SU-DHL-6 (cell line): ENCODE results near the gene MIDN.

ENCODE experiments used
- H2AFZ ChIP-seq: fragments of 200-600 bp; sonication (generic); 2 replicates; pipeline ENCODE4 v1.6.1; 2014; ENCODE audit warnings: low read depth, mild to moderate bottlenecking, moderate library complexity, mixed read lengths, antibody characterized with exemption, low read length; ENCODE audit not compliant: severe bottlenecking
- H3F3A ChIP-seq: fragments of 200-600 bp; shearing (Covaris generic); 2 replicates; pipeline ENCODE4 v1.6.0; 2016; ENCODE audit warnings: antibody characterized with exemption, mild to moderate bottlenecking; ENCODE audit not compliant: insufficient read depth
- H3K27ac ChIP-seq: fragments of 200-600 bp; sonication (generic); 2 replicates; pipeline ENCODE4 v1.5.1; 2016; ENCODE audit warnings: low read depth, mild to moderate bottlenecking, low read length, moderate library complexity, mixed read lengths
- H3K27me3 ChIP-seq: fragments of 200-600 bp; sonication (generic), shearing (Covaris generic); 2 replicates; pipeline ENCODE4 v1.6.0; 2014; ENCODE audit warnings: mild to moderate bottlenecking, low read length
- H3K36me3 ChIP-seq: fragments of 200-600 bp; sonication (generic); 2 replicates; pipeline ENCODE4 v1.6.1; 2014; ENCODE audit warnings: mild to moderate bottlenecking, low read length, mixed read lengths
- H3K4me2 ChIP-seq: fragments of 300-600, 200-600 bp; shearing (Covaris generic), sonication (generic); 2 replicates; pipeline ENCODE4 v1.6.0; 2014; ENCODE audit warnings: low read length, low read depth, mild to moderate bottlenecking; ENCODE audit not compliant: poor library complexity, severe bottlenecking
- H3K4me3 ChIP-seq: fragments of 200-600 bp; sonication (generic); 2 replicates; pipeline ENCODE4 v1.5.1; 2014; ENCODE audit warnings: antibody characterized with exemption, low read length, mild to moderate bottlenecking, mixed read lengths; ENCODE audit not compliant: insufficient read depth, poor library complexity, severe bottlenecking
- H3K79me2 ChIP-seq: fragments of 200-600 bp; sonication (generic); 2 replicates; pipeline ENCODE4 v1.6.1; 2014; ENCODE audit warnings: mild to moderate bottlenecking, low read length, moderate library complexity; ENCODE audit not compliant: insufficient read depth
- H3K9ac ChIP-seq: fragments of 200-600 bp; sonication (generic); 2 replicates; pipeline ENCODE4 v1.7.0; 2014; ENCODE audit warnings: mild to moderate bottlenecking, low read length
- H3K9me2 ChIP-seq: fragments of 200-600 bp; sonication (generic); replicated peaks from 2 replicates; pipeline ENCODE4 v1.6.1; 2014; ENCODE audit warnings: low read length; ENCODE audit not compliant: insufficient read depth
- H3K9me3 ChIP-seq: fragments of 200-600 bp; sonication (generic); 2 replicates; pipeline ENCODE4 v1.6.1; 2014; ENCODE audit warnings: low read length, mixed read lengths; ENCODE audit not compliant: insufficient read depth
- H4K20me1 ChIP-seq: fragments of 200-600 bp; sonication (generic); 2 replicates; pipeline ENCODE4 v1.6.1; 2014; ENCODE audit warnings: low read depth, mild to moderate bottlenecking, antibody characterized with exemption, low read length, moderate library complexity, mixed read lengths
- EZH2phosphoT487 ChIP-seq: fragments of 200-600 bp; sonication (generic), shearing (Covaris generic); conservative IDR thresholded peaks from 2 replicates; pipeline ENCODE4 v1.6.1; 2018; ENCODE audit warnings: mild to moderate bottlenecking, antibody characterized with exemption, low read length, moderate library complexity, mixed read lengths
- TF ChIP-seq, protein P1 (sequence below): fragments of 200-600 bp; sonication (generic); IDR thresholded peaks from one replicate; pipeline ENCODE4 v1.5.1; 2017; ENCODE audit warnings: antibody characterized with exemption, mild to moderate bottlenecking, low read length, moderate library complexity; ENCODE audit not compliant: insufficient read depth, poor library complexity, severe bottlenecking

Gene MIDN

DNA sequence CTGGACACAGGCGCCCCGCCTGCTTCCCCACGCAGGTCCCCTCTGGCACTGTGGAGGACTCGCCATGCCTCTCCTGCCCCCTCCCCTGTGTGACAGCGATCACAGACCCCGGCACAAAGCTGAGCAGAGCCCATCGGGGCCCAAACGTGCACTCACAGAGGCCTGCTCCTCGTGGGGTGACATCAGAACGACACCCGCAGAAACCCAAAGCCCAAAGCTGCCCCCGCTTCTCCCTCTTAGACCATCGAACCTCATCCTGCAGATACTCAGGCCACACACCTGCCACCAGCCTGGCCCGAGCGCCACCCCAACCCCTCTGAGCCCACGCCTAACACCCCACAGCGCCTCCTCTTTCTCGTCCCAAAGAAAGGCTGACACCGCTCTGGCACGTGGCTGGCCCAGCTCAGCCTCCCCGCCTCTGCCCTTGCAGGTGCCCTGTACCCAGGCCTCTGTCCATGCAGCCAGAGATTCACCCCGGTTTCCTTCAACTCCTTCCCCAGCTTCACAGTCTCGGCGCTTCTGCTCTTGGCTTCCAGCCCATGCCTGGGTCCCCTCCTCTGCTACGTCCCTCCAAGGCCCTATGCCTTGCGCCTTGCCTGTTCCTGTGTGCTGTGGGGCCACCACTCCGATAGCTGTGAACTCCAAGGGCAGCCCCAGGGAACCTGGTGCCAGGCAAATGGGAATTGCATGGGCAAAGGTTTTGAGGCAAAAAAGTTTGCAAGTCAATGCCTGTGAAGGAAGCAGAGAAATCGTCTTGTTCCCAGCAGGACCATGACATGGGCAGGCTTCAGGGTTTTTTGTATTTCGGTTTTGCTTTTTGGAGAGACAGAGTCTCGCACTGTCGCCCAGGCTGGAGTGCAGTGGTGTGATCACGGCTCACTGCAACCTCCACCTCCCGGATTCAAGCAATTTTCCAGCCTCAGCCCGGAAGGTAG, 9.7 kb upstream of the MIDN start:
- H3K9me3 ChIP-seq: no peaks in the 10 kb centered on the region
- H3K27ac ChIP-seq: no peak overlapping the region
- H3F3A ChIP-seq: peaks cover 30% of the 10 kb centered on the region
- H3K79me2 ChIP-seq: peaks cover 11% of the 10 kb centered on the region; the same call in 1 of the 2 replicates
- no peaks in the 10 kb centered on the region for H3K27me3 ChIP-seq
- H3K4me2 ChIP-seq: peak overlapping the region; percentile 38
- no peaks in the 10 kb centered on the region for H3K9me2 ChIP-seq
- no peaks in the 10 kb centered on the region for H3K36me3 ChIP-seq
- H3K4me3 ChIP-seq: no peak overlapping the region
- no peak overlapping the region for H3K9ac ChIP-seq
- TF ChIP-seq, protein P1, sequence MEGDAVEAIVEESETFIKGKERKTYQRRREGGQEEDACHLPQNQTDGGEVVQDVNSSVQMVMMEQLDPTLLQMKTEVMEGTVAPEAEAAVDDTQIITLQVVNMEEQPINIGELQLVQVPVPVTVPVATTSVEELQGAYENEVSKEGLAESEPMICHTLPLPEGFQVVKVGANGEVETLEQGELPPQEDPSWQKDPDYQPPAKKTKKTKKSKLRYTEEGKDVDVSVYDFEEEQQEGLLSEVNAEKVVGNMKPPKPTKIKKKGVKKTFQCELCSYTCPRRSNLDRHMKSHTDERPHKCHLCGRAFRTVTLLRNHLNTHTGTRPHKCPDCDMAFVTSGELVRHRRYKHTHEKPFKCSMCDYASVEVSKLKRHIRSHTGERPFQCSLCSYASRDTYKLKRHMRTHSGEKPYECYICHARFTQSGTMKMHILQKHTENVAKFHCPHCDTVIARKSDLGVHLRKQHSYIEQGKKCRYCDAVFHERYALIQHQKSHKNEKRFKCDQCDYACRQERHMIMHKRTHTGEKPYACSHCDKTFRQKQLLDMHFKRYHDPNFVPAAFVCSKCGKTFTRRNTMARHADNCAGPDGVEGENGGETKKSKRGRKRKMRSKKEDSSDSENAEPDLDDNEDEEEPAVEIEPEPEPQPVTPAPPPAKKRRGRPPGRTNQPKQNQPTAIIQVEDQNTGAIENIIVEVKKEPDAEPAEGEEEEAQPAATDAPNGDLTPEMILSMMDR: no peak
- no peak for TF ChIP-seq EZH2phosphoT487
- H4K20me1 ChIP-seq: no peaks in the 10 kb centered on the region
- no peak overlapping the region for H2AFZ ChIP-seq

DNA sequence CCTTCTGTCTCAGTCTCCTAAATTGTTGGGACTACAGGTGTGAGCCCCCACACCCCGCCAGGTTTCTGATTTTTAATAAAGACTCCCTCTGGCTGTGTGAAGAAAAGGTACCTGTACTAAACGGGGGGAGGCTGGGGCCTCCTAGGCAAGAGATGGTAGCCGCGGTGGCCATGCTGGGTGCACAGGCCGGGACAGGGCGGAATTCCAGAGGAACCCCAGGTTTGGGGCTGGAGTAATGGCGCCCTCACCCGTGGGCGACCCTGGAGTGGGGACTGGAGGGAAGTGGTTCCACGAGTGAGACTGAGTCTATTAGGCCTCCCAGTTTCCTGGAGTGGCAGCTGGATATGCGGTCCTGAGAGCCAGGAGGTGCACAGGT, 9.0 kb upstream of the MIDN start:
- TF ChIP-seq, protein P1: no peak
- TF ChIP-seq EZH2phosphoT487: no peak
- Histone ChIP-seq H3K9me3 (no peaks in the 10 kb centered on the region), H4K20me1 (no peaks in the 10 kb centered on the region), H3K79me2 (peaks cover 11% of the 10 kb centered on the region; the same call in 1 of the 2 replicates), H3K27ac (no peak overlapping the region), H3K36me3 (no peaks in the 10 kb centered on the region), H3K9ac (peak overlapping the region; percentile 14; the same call in 1 of the 2 replicates), H3K27me3 (no peaks in the 10 kb centered on the region), H3K4me2 (no peak overlapping the region), H3K4me3 (no peak overlapping the region), H3K9me2 (no peaks in the 10 kb centered on the region), H2AFZ (no peak overlapping the region), H3F3A (peaks cover 32% of the 10 kb centered on the region)

DNA sequence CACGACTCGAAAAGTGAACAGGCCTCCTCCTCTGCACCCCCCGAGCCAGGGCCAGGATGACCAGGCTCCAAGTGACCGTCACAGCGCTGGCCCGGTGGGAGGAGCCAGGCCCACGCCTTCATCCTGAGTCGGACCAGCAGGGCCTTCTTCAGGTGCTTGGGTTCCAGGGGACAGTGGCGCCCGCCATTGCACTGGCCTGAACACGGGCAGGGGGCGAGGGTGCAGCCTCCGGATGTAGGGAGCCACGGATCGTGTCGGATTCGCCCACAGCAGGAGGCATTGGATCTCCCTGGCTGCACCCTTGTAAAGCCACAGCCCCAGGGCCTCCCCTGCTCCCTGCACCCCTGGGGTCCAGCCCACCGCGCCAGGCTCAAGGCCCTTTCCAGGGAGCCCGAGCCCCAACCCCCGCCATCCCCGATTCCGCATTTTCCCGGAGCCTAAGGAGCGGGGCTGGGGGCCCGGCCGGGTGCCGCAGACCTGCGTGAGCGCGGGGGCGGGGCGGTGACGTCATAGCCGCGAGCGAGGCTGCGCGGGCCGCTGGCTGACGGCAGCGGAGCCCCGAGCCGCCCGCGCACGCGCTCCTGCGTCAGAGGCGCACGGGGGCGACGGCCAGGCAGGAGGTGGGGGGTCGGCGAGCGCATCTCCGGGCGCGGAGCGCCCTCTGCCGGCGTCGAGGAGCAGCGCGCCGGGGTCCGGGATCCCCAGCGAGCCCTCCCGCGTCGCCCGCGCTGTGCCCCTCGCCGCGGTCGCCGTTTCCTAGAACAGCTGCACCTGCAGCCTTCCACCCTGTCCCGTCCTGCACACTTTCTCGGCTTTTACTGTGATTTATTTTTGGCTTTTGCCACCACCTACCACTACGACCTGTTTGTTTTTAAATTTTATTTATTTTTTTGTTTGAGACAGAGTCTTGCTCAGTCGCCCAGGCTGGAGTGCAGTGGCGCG, 8.3 kb upstream of the MIDN start:
- no peak overlapping the region for H3K27ac ChIP-seq
- H3K27me3 ChIP-seq: no peaks in the 10 kb centered on the region
- peaks cover 11% of the 10 kb centered on the region; the same call in 1 of the 2 replicates for H3K79me2 ChIP-seq
- no peaks in the 10 kb centered on the region for H3K36me3 ChIP-seq
- no peak overlapping the region for H2AFZ ChIP-seq
- no peaks in the 10 kb centered on the region for H3K9me2 ChIP-seq
- no peaks in the 10 kb centered on the region for H3K9me3 ChIP-seq
- H3K9ac ChIP-seq: peak overlapping the region; percentile 14; the same call in 1 of the 2 replicates
- TF ChIP-seq, protein P1: peak; percentile 43
- TF ChIP-seq EZH2phosphoT487: no peak
- H4K20me1 ChIP-seq: no peaks in the 10 kb centered on the region
- H3K4me2 ChIP-seq: peak overlapping the region; percentile 59
- H3K4me3 ChIP-seq: peak overlapping the region; percentile 25
- H3F3A ChIP-seq: peaks cover 32% of the 10 kb centered on the region
